ENCODE measurements around the gene PLXNB3. TPM values are rescaled to one million over a fixed set of nuclear protein-coding genes. Genes with fewer than 3 reads are reported as not detected.

PLXNB3 gene
- total RNA-seq, 1 experiment from 2014 or later = 41.4 TPM

- Histone ChIP-seq H3F3A (ENCODE audit: insufficient read depth, low read depth) (no peaks in the 10 kb centered on the region), H3K4me2 (no peak overlapping the region), H3K79me2 (ENCODE audit: low read depth) (no peaks in the 10 kb centered on the region), H3K9me3 (ENCODE audit: insufficient read depth, low read depth) (no peaks in the 10 kb centered on the region), H3K36me3 (ENCODE audit: low read depth) (no peaks in the 10 kb centered on the region), H3K4me3 (no peak overlapping the region), H3K27me3 (ENCODE audit: insufficient read depth, low read depth) (no peaks in the 10 kb centered on the region), H3K27ac (no peak overlapping the region), H2AFZ (no peak overlapping the region), H3K9me2 (ENCODE audit: insufficient read depth) (no peaks in the 10 kb centered on the region), H3K4me1 (replicated peaks; ENCODE audit: insufficient read depth) (no peaks in the 10 kb centered on the region), H4K20me1 (ENCODE audit: insufficient read depth) (no peaks in the 10 kb centered on the region)
- TF ChIP-seq CTCF (conservative IDR thresholded peaks at IDR 0.05) = no peak
- TF ChIP-seq EZH2 (IDR thresholded peaks at IDR 0.05; ENCODE audit: low read depth) = no peak
- DNase-seq = no peak
- BruUV-seq (replicated peaks) = no TSS peak
- POLR2A ChIA-PET (ENCODE audit: unreplicated experiment) = no interaction called here
- CTCF ChIA-PET = no interaction called here
- intact Hi-C loops (cut with micrococcal nuclease; ENCODE audit: unreplicated experiment) = no loop called here
Observed at GRCh38 chrX:153750127-153750774, 13.8 kb upstream of the PLXNB3 start.

- TF ChIP-seq EZH2 (IDR thresholded peaks at IDR 0.05; ENCODE audit: low read depth) (no peak), CTCF (conservative IDR thresholded peaks at IDR 0.05) (no peak; the same call in 1 of the 2 replicates)
- DNase-seq = no peak
- Histone ChIP-seq H3K4me3 (no peak overlapping the region), H3K4me2 (no peak overlapping the region), H3F3A (ENCODE audit: insufficient read depth, low read depth) (no peaks in the 10 kb centered on the region), H3K36me3 (ENCODE audit: low read depth) (no peaks in the 10 kb centered on the region), H4K20me1 (ENCODE audit: insufficient read depth) (no peaks in the 10 kb centered on the region), H3K9me3 (ENCODE audit: insufficient read depth, low read depth) (no peaks in the 10 kb centered on the region), H3K4me1 (replicated peaks; ENCODE audit: insufficient read depth) (no peaks in the 10 kb centered on the region), H3K27me3 (ENCODE audit: insufficient read depth, low read depth) (no peaks in the 10 kb centered on the region), H3K79me2 (ENCODE audit: low read depth) (no peaks in the 10 kb centered on the region), H2AFZ (no peak overlapping the region), H3K9me2 (ENCODE audit: insufficient read depth) (no peaks in the 10 kb centered on the region), H3K27ac (no peak overlapping the region)
- POLR2A ChIA-PET (ENCODE audit: unreplicated experiment) = interaction anchor here (0.6 to 0.7 kb wide), 2 partner anchors 421 to 788 kb away, joined by 3 read pairs; partner anchors contain the start of gene ZNF275
- BruUV-seq (replicated peaks) = no TSS peak
- intact Hi-C loops (cut with micrococcal nuclease; ENCODE audit: unreplicated experiment) = no loop called here
- CTCF ChIA-PET = interaction anchor here (0.6 kb wide), 2 partner anchors 70 to 736 kb away, joined by 3 to 4 read pairs; no protein-coding TSS in a partner anchor
Observed at GRCh38 chrX:153755136-153755535, 8.9 kb upstream of the PLXNB3 start.

GRCh38 chrX:153761863-153762262 lies 2.2 kb upstream of the PLXNB3 start:
- no peak overlapping the region for H3K4me2 ChIP-seq
- intact Hi-C loops (cut with micrococcal nuclease; ENCODE audit: unreplicated experiment) = no loop called here
- ChIA-PET POLR2A (ENCODE audit: unreplicated experiment) (no interaction called here), CTCF (no interaction called here)
- TF ChIP-seq CTCF (conservative IDR thresholded peaks at IDR 0.05) (no peak), EZH2 (IDR thresholded peaks at IDR 0.05; ENCODE audit: low read depth) (no peak)
- DNase-seq = no peak
- peaks cover 7% of the 10 kb centered on the region; the same call in 1 of the 2 replicates for H3K4me1 ChIP-seq (replicated peaks; ENCODE audit: insufficient read depth)
- H2AFZ ChIP-seq = no peak overlapping the region
- no peak overlapping the region for H3K27ac ChIP-seq
- no peaks in the 10 kb centered on the region for H3K79me2 ChIP-seq (ENCODE audit: low read depth)
- no peaks in the 10 kb centered on the region for H3K9me2 ChIP-seq (ENCODE audit: insufficient read depth)
- BruUV-seq (replicated peaks) = no TSS peak
- H3F3A ChIP-seq (ENCODE audit: insufficient read depth, low read depth) = no peaks in the 10 kb centered on the region
- no peaks in the 10 kb centered on the region for H3K27me3 ChIP-seq (ENCODE audit: insufficient read depth, low read depth)
- no peaks in the 10 kb centered on the region for H4K20me1 ChIP-seq (ENCODE audit: insufficient read depth)
- no peaks in the 10 kb centered on the region for H3K36me3 ChIP-seq (ENCODE audit: low read depth)
- H3K9me3 ChIP-seq (ENCODE audit: insufficient read depth, low read depth) = no peaks in the 10 kb centered on the region
- H3K4me3 ChIP-seq = no peak overlapping the region
